GM12891 (cell line): ENCODE measurements around the gene PHF21A.

Experiments
- DNase-seq: peaks from one replicate; pipeline ENCODE4 v3.0.0; 2011; ENCODE audit warnings: low spot score; ENCODE audit not compliant: insufficient read length
- FAIRE-seq: peaks from 2 replicates; lab custom pipeline; 2011; peaks lifted over from hg19 to GRCh38; lab: Jason Lieb, UNC
- PAX5 ChIP-seq: IDR thresholded peaks from 2 replicates; pipeline ENCODE4 v1.6.1; 2011; ENCODE audit warnings: low read length, moderate library complexity, mild to moderate bottlenecking; ENCODE audit not compliant: insufficient read depth, severe bottlenecking
- POLR2A ChIP-seq: IDR thresholded peaks from 2 replicates; pipeline ENCODE4 v1.6.1; 2011; ENCODE audit warnings: low read depth, low read length, control low read depth
- POLR2AphosphoS5 ChIP-seq: IDR thresholded peaks from 2 replicates; pipeline ENCODE4 v1.6.1; 2011; ENCODE audit warnings: low read depth, low read length, control low read depth
- POU2F2 ChIP-seq: IDR thresholded peaks from 2 replicates; pipeline ENCODE4 v1.6.1; 2011; ENCODE audit warnings: low read depth, mild to moderate bottlenecking, control low read depth, low read length, moderate library complexity
- SPI1 ChIP-seq: IDR thresholded peaks from 2 replicates; pipeline ENCODE4 v1.6.1; 2011; ENCODE audit warnings: low read depth, low read length, control low read depth
- TAF1 ChIP-seq: IDR thresholded peaks from 2 replicates; pipeline ENCODE4 v1.6.1; 2011; ENCODE audit warnings: low read depth, low read length, control low read depth

The PHF21A gene

GRCh38 chr11:46112961-46113607 lies 8.2 kb downstream of the PHF21A start:
- no peak for DNase-seq
- no peak for TF ChIP-seq POLR2A
- no peak for TF ChIP-seq POU2F2
- TF ChIP-seq PAX5, result no peak
- no peak for TF ChIP-seq SPI1
- no peak for TF ChIP-seq POLR2AphosphoS5
- TF ChIP-seq TAF1, result no peak
- FAIRE-seq, result peak; percentile 38

GRCh38 chr11:46108751-46109150 lies 12.5 kb downstream of the PHF21A start:
- FAIRE-seq, result no peak

GRCh38 chr11:46107780-46108179 lies 13.5 kb downstream of the PHF21A start:
- DNase-seq (no peak), FAIRE-seq (no peak)
- no peak for TF ChIP-seq POU2F2
- no peak for TF ChIP-seq TAF1
- TF ChIP-seq PAX5, result no peak
- TF ChIP-seq POLR2A, result no peak
- TF ChIP-seq SPI1, result no peak
- TF ChIP-seq POLR2AphosphoS5, result no peak

More at GRCh38 chr11:46108751-46109150, 12.5 kb downstream of the PHF21A start:
- no peak for DNase-seq
- TF ChIP-seq PAX5 (no peak), POLR2A (no peak), SPI1 (no peak), TAF1 (no peak), POU2F2 (no peak), POLR2AphosphoS5 (no peak)

GRCh38 chr11:46107408-46107718 lies 13.9 kb downstream of the PHF21A start:
- FAIRE-seq (no peak), DNase-seq (no peak)
- TF ChIP-seq POLR2AphosphoS5 (no peak), PAX5 (no peak), SPI1 (no peak), POLR2A (no peak)

- TF ChIP-seq PAX5, result no peak
- TF ChIP-seq SPI1, result no peak
- no peak for TF ChIP-seq TAF1
- TF ChIP-seq POLR2AphosphoS5, result no peak
- no peak for TF ChIP-seq POLR2A
- no peak for TF ChIP-seq POU2F2
- peak; percentile 41 for FAIRE-seq
- DNase-seq, result no peak
These were observed 14.5 kb downstream of the PHF21A start for GRCh38 chr11:46106530-46107407.

- no peak for TF ChIP-seq POLR2A
- no peak for TF ChIP-seq POU2F2
- no peak for TF ChIP-seq TAF1
- TF ChIP-seq POLR2AphosphoS5, result no peak
- no peak for TF ChIP-seq PAX5
- no peak for TF ChIP-seq SPI1
- no peak for DNase-seq
- no peak for FAIRE-seq
These were observed 15.3 kb downstream of the PHF21A start for GRCh38 chr11:46105926-46106325.

GRCh38 chr11:46105134-46105628 lies 16.1 kb downstream of the PHF21A start:
- DNase-seq (no peak), FAIRE-seq (no peak)
- TF ChIP-seq POLR2A, result no peak
- no peak for TF ChIP-seq SPI1
- no peak for TF ChIP-seq PAX5
- no peak for TF ChIP-seq POLR2AphosphoS5
- no peak for TF ChIP-seq TAF1
- TF ChIP-seq POU2F2, result no peak

GRCh38 chr11:46102843-46103242 lies 18.4 kb downstream of the PHF21A start:
- no peak for TF ChIP-seq TAF1
- TF ChIP-seq PAX5, result no peak
- TF ChIP-seq SPI1, result no peak
- TF ChIP-seq POLR2AphosphoS5, result no peak
- no peak for TF ChIP-seq POLR2A
- no peak for TF ChIP-seq POU2F2
- DNase-seq (no peak), FAIRE-seq (no peak)

- TF ChIP-seq SPI1, result peak; percentile 41
- TF ChIP-seq PAX5, result no peak
- DNase-seq (no peak), FAIRE-seq (peak; percentile 87)
These were observed 20.6 kb downstream of the PHF21A start for GRCh38 chr11:46100670-46101069.

GRCh38 chr11:46099963-46100316 lies 21.3 kb downstream of the PHF21A start:
- TF ChIP-seq POLR2AphosphoS5, result no peak
- no peak for TF ChIP-seq TAF1
- no peak for TF ChIP-seq POLR2A
- TF ChIP-seq POU2F2, result no peak
- TF ChIP-seq PAX5, result no peak
- TF ChIP-seq SPI1, result no peak
- FAIRE-seq (peak; percentile 75), DNase-seq (no peak)
